GM12873 (cell line): ENCODE results near the gene IGFBP1.

ENCODE experiments used
- TF ChIP-seq, protein P1 (sequence below): IDR thresholded peaks from 2 replicates; pipeline ENCODE4 v1.5.1; 2012; ENCODE audit warnings: low read depth, mild to moderate bottlenecking, moderate library complexity, low read length, control low read depth; ENCODE audit not compliant: insufficient read depth; ENCODE audit errors: missing control alignments

IGFBP1 gene

DNA sequence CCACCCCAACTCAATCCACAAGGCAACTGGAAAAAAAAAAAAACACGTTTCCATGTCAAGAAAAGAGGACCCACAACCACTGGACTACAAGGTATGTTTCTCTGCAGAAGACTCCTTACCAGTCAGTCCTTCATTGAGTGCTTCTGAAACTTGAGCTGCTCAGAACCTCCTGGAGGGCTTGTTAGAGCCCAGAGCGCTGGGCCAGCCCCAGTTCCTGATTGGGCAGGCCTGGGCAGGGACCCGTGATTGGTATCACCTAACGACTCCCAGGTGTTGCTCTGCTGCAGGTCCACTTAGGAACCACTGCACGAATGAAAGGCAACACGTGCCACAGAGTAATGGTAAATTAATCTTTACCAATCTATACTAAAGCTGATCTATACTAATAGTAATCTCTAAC lies 14.9 kb upstream of the IGFBP1 start:
- TF ChIP-seq, protein P1, sequence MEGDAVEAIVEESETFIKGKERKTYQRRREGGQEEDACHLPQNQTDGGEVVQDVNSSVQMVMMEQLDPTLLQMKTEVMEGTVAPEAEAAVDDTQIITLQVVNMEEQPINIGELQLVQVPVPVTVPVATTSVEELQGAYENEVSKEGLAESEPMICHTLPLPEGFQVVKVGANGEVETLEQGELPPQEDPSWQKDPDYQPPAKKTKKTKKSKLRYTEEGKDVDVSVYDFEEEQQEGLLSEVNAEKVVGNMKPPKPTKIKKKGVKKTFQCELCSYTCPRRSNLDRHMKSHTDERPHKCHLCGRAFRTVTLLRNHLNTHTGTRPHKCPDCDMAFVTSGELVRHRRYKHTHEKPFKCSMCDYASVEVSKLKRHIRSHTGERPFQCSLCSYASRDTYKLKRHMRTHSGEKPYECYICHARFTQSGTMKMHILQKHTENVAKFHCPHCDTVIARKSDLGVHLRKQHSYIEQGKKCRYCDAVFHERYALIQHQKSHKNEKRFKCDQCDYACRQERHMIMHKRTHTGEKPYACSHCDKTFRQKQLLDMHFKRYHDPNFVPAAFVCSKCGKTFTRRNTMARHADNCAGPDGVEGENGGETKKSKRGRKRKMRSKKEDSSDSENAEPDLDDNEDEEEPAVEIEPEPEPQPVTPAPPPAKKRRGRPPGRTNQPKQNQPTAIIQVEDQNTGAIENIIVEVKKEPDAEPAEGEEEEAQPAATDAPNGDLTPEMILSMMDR: no peak

DNA sequence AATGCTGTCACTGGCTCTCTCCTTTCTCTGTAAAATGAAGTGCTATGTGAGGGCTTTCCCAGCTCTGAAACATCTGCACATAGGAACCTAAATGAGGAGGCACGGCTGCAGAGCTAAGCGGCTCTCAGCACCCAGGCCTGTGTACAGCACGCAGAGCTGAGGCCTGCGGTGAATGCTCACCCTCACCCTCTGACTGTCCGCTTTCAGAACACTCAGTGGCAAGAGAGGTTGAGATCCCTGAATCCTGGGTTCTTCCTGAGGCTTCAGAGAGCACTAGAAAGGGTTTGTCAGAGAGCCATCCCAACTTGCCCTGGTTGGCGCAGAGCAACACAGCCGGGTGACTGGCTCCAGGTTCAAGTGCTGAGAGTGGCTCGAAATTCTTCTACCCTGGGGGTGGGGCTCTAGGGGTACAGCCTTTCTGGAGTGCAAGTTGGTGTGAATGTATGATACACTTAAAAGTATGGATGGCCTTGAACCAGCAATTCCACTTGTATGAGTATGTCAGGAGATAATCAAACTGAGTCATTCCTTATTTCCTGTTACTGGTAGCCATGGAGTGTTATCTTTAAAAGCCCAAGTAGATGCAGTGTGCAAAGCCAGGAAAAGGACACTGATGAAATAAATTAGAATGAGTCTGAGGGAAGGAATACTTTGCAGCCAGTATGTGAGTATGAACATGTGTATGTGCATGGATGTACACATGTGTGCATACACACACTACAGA lies 13.7 kb upstream of the IGFBP1 start:
- TF ChIP-seq, protein P1: no peak

DNA sequence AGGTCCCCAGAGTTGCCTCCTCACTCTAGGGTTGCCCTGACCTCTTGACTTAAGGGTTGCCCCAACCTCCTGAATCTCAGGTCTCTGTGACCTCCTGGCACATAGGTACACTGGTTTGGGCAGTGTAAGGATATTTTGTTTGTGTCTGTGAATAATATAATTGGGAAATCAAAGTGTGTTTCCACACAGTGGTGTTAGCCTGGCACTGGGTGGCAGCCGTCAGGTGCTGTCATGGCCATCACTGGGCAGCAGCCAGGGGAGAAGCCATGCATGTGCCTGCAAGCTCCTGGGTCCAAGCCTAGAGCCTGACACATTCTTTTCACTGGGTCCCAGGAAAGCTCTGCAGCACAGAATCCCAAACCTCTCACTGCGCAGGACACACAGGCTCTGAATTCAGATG lies 11.8 kb upstream of the IGFBP1 start:
- TF ChIP-seq, protein P1: no peak

DNA sequence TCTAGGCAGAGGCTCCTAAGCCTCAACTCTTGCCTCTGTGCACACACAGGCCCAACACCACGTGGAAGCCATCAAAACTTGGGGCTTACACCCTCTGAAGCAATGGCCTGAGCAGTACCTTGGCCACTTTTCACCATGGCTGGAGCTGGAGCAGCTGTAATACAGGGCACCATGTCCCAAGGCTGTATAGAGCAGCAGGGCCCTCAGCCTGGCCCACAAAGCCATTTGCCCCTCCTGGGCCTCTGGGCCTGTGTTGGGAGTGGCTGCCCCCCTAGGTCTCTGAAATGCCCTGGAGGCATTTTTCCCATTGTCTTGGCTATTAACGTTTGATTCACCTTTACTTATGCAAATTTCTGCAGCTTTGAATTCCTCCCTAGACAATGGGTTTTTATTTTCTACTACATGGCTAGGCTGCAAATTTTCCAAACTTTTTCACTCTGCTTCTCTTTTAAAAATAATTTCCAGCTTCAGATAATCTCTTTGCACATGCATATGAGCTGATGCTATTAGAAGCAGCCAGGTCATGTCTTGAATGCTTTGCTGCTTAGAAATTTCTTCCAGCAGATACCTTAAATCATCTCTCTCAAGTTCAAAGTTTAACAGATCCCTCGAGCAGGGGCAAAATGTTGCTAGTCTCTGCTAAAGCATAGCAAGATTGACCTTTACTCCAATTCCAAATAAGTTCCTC lies 9.7 kb upstream of the IGFBP1 start:
- TF ChIP-seq, protein P1: no peak

DNA sequence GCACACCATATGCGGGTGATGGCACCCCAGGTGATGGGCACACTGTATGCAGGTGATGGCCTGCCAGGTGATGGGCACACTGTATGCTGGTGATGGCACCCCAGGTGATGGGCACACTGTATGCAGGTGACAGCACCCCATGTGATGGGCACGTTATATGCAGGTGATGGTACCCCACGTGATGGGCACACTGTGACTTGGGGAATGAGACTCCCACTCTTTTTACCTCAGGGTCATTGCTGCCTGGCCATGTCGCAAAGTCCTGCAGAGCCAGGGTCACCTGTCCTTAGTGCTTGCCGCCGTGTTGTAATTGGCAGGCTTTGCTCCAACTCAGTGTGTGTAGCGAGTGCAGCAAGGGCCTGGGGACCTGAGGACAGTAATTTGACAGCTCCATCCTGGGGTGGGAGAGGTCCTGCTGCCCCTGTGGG lies 7.8 kb upstream of the IGFBP1 start:
- TF ChIP-seq, protein P1: no peak

DNA sequence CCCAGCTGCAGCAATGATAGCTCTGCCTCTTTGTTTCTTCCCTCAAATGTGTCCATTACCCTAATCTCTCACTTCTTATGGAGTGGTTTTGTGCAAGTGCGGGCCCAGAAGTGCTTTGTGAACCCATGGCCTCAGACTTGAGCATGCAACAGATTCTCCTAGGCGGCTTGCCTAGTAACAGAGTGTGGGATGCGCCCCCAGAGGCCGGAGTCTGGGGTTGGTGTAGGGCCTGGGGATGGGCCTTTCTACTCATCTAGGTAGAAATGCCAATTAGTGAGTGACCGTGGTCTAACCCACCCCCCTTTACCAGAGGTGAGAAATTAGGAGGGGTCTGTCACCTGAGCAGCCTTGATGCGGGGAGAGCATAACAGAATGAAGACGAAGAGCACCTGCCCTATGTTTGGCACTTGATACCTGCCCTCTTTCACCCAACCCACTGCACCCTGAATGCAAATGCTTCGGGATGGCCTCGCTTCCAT lies 7.0 kb upstream of the IGFBP1 start:
- TF ChIP-seq, protein P1: no peak

DNA sequence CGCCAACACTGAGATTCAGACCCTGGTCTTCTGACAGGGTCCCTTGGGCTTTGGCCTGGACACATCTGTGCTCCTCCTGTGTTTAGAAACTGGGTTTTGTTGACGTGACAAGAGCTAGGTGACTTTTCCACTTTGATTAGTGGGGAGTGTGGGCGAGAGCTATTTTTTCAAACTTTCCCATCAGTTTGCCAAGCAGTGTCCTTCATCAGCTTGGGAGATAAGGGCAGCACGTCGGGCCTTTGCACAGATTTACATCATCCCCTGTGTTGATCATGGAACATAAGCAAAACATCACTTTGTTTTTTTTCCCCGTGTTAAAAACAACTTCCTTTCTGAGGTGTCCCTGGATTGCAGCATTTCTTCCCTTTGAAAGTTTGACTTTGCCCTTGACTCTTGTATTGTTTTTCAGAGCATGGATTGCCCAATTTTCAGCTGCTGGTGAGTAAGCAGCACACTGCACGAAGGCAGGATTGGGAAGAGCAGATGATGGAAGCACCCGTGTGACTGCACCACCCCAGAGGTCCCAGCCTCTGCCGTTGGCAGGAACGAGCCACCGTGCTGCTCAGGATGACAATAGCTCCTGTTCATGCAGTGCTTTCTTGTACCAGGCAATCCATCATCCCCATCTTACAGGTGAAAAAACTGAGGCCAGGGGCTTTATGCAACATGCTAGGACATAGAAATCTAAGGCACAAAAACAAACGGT lies 6.4 kb upstream of the IGFBP1 start:
- TF ChIP-seq, protein P1: no peak
